Type B pancreatic cell (in vitro differentiated cells): Measurements from ENCODE around the gene NKAIN2. TPM values are rescaled to one million over a fixed set of nuclear protein-coding genes. Genes with fewer than 3 reads are reported as not detected.

ENCODE experiments used
- DNase-seq: peaks from one replicate; pipeline ENCODE4 v3.0.0; 2021; ENCODE audit warnings: mixed read lengths; ENCODE audit not compliant: unreplicated experiment; ENCODE audit errors: extremely low spot score
- H3K27ac Mint-ChIP-seq: 2 replicates; pipeline ENCODE4 v1.8.0; 2021; ENCODE audit warnings: mild to moderate bottlenecking, mixed read lengths
- H3K27me3 Mint-ChIP-seq: 2 replicates; pipeline ENCODE4 v1.8.0; 2021; ENCODE audit warnings: mixed read lengths
- H3K36me3 Mint-ChIP-seq: 2 replicates; pipeline ENCODE4 v1.8.0; 2021; ENCODE audit warnings: mixed read lengths
- H3K4me1 Mint-ChIP-seq: one replicate; pipeline ENCODE4 v1.8.0; 2021; ENCODE audit warnings: mixed read lengths; ENCODE audit not compliant: unreplicated experiment
- H3K4me3 Mint-ChIP-seq: 2 replicates; pipeline ENCODE4 v1.8.0; 2021; ENCODE audit warnings: mild to moderate bottlenecking, mixed read lengths
- H3K9me3 Mint-ChIP-seq: 2 replicates; pipeline ENCODE4 v1.8.0; 2021; ENCODE audit warnings: mixed read lengths
- CTCF ChIP-seq: fragments of 200-600 bp; sonication (generic); conservative IDR thresholded peaks from 2 replicates; pipeline ENCODE4 v1.5.0; 2021; ENCODE audit warnings: antibody characterized with exemption, mild to moderate bottlenecking
- total RNA-seq: library from RNA; stranded (reverse); gene quantifications from 2 replicates; pipeline ENCODE4 v1.2.1, GENCODE V29; 2021; ENCODE audit warnings: low replicate concordance

Gene NKAIN2
- total RNA-seq, 1 donor from 2014 or later: 1.7 TPM

GRCh38 chr6:123925350-123925749 lies 121.7 kb downstream of the NKAIN2 start:
- Mint-ChIP-seq H3K4me3 (no peak overlapping the region), H3K4me1 (peaks cover 8% of the 10 kb centered on the region), H3K9me3 (peaks cover 3% of the 10 kb centered on the region), H3K27ac (no peak overlapping the region), H3K27me3 (peaks cover 9% of the 10 kb centered on the region), H3K36me3 (no peaks in the 10 kb centered on the region)
- TF ChIP-seq CTCF: no peak
- DNase-seq: no peak

GRCh38 chr6:123925842-123926399 lies 122.3 kb downstream of the NKAIN2 start:
- no peak for TF ChIP-seq CTCF
- Mint-ChIP-seq H3K36me3 (no peaks in the 10 kb centered on the region), H3K4me3 (no peak overlapping the region), H3K27me3 (peaks cover 6% of the 10 kb centered on the region), H3K27ac (no peak overlapping the region), H3K9me3 (peaks cover 3% of the 10 kb centered on the region), H3K4me1 (peaks cover 8% of the 10 kb centered on the region)
- DNase-seq: no peak

GRCh38 chr6:123928529-123928928 lies 124.9 kb downstream of the NKAIN2 start:
- peaks cover 8% of the 10 kb centered on the region for H3K4me1 Mint-ChIP-seq
- TF ChIP-seq CTCF: no peak
- peaks cover 3% of the 10 kb centered on the region for H3K27me3 Mint-ChIP-seq
- no peak for DNase-seq
- H3K4me3 Mint-ChIP-seq: no peak overlapping the region
- no peak overlapping the region for H3K27ac Mint-ChIP-seq
- no peaks in the 10 kb centered on the region for H3K36me3 Mint-ChIP-seq
- H3K9me3 Mint-ChIP-seq: no peaks in the 10 kb centered on the region

GRCh38 chr6:123931928-123932327 lies 128.3 kb downstream of the NKAIN2 start:
- no peak overlapping the region for H3K27ac Mint-ChIP-seq
- no peak for DNase-seq
- H3K4me3 Mint-ChIP-seq: no peak overlapping the region
- H3K9me3 Mint-ChIP-seq: no peaks in the 10 kb centered on the region
- no peaks in the 10 kb centered on the region for H3K36me3 Mint-ChIP-seq
- TF ChIP-seq CTCF: no peak
- peaks cover 9% of the 10 kb centered on the region for H3K27me3 Mint-ChIP-seq
- no peaks in the 10 kb centered on the region for H3K4me1 Mint-ChIP-seq

GRCh38 chr6:123940551-123940950 lies 136.9 kb downstream of the NKAIN2 start:
- Mint-ChIP-seq H3K4me1 (peaks cover 5% of the 10 kb centered on the region), H3K9me3 (no peaks in the 10 kb centered on the region), H3K27me3 (no peaks in the 10 kb centered on the region), H3K36me3 (no peaks in the 10 kb centered on the region), H3K4me3 (no peak overlapping the region), H3K27ac (no peak overlapping the region)
- DNase-seq: no peak
- TF ChIP-seq CTCF: no peak

GRCh38 chr6:123941855-123942254 lies 138.2 kb downstream of the NKAIN2 start:
- no peak for TF ChIP-seq CTCF
- DNase-seq: no peak
- H3K4me1 Mint-ChIP-seq: peaks cover 5% of the 10 kb centered on the region

More at GRCh38 chr6:123941855-123942254, 138.2 kb downstream of the NKAIN2 start:
- Mint-ChIP-seq H3K4me3 (no peak overlapping the region), H3K9me3 (no peaks in the 10 kb centered on the region), H3K36me3 (no peaks in the 10 kb centered on the region), H3K27ac (no peak overlapping the region), H3K27me3 (no peaks in the 10 kb centered on the region)
